CD4-positive, alpha-beta T cell treated with Interleukin-17A for 1 hour (primary cell): ENCODE results near the gene MOK.

Experiments
- DNase-seq: peaks from one replicate; pipeline ENCODE4 v3.0.0-alpha.2; 2020

The MOK gene

GRCh38 chr14:102283631-102284129 is 21.3 kb downstream of the MOK start:
- DNase-seq: no peak

GRCh38 chr14:102282751-102283465 is 22.1 kb downstream of the MOK start:
- no peak for DNase-seq

- no peak for DNase-seq
Observed at GRCh38 chr14:102280376-102280962, 24.5 kb downstream of the MOK start.

GRCh38 chr14:102279688-102280348 is 25.1 kb downstream of the MOK start:
- DNase-seq: no peak

GRCh38 chr14:102279282-102279681 is 25.7 kb downstream of the MOK start:
- DNase-seq: no peak

DNA sequence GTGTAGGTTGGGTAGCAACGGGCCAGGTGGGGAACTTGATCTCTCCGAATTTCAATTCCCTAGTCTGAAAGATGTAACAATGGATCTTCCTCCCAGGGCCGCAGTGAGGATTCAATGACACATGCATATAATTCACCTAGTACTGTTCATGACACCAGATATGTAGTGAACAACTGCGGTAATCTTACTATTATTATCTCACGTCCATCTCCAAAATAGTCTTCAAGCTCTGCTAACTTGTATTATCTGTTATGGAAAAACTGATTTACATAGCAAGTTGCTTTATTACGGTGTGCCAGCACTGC is 26.4 kb downstream of the MOK start:
- DNase-seq: no peak

DNA sequence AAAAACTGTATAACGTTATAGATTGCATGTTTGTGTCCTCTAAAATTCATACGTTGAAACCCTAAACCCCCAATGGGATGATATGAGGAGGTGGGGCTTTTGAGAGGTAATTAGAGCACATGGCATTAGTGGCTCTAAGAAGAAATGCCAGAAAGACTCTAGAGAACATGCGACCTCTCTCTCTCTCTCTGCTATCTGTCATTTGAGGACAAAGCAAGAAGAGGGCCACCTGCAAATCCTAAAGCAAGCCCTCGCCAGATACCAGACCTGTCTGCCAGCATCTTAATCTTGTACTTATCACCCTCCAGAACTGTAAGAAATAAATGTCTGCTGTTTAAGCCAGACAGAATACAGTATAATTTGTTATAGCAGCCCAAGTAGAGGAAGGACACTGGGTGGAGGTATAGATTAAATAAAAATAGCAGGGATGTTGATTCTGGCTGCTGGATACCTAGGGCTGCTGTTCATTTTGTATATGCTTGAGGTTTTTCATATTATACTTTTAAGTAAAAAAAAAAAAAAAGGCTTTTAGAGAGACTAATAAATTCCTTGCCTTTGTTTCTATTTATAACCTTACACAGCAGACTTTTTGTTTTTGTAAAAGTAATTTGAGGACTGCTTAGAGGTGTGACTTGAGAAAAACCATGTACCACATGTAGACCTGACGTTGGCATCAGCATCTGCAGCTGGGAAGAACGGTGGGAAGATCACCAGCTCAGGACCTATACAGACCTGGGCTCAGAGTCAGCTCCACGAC is 26.9 kb downstream of the MOK start:
- DNase-seq: no peak

DNA sequence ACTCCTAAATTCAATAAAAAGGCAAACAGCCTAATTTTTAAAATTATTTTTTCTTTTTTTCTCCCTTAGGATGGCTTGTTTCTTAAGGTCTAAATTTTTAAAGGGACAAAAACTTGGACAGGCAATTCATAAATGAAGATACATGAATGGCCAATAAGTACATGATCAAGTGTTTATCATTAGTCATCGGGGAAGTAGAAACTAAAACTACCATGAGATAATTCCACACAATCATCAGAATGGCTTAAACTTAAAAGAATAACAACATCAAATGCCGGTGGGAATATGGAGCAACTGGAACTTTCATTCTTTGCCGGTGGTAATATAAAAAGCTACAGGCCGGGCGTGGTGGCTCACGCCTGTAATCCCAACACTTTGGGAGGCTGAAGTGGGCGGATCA is 29.1 kb downstream of the MOK start:
- DNase-seq: no peak

DNA sequence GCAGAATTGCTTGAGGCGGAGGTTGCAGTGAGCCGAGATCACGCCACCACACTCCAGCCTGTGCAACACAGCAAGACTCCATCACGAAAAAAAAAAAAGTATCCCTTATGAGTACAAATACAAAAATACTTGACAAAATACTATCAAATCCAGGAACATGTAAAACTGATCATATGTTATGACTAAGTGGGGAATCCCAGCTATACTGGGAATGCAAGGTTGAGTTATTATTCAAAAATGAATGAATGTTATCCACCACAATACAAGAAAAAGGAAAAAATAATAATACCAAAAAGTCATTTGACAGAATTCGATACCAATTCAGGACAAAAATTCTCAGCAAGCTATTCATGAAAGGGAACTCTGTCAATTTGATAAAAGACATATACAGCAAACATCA is 32.6 kb downstream of the MOK start:
- no peak for DNase-seq

GRCh38 chr14:102264775-102265174 is 40.2 kb downstream of the MOK start:
- DNase-seq: no peak

- no peak for DNase-seq
Observed at GRCh38 chr14:102264355-102264754, 40.6 kb downstream of the MOK start.

DNA sequence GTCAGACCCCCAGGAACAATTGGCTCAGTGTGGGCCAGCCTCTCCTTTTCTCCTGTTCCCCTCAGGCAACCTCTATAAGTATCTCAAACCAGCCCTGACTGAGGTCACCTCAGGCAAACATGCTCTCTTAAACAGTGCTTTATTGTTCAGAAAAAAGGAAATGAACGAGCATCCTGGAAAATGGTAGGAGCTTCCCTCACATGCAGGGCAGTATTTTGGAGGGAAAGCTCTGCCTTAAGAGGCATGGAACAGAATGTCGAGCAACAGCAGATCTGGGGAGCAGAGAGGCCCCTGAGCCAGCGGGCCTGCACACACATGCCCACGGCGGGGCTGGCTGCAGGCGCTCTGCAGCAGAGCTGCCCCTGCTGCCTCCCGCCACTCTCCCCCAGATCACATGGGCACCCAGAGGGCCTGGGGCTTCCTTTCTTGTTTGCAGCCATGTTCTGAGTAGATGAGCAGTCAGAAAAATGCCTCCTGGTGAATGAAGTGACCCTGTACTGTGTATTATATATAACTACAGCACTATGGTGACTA is 42.0 kb downstream of the MOK start:
- no peak for DNase-seq

DNA sequence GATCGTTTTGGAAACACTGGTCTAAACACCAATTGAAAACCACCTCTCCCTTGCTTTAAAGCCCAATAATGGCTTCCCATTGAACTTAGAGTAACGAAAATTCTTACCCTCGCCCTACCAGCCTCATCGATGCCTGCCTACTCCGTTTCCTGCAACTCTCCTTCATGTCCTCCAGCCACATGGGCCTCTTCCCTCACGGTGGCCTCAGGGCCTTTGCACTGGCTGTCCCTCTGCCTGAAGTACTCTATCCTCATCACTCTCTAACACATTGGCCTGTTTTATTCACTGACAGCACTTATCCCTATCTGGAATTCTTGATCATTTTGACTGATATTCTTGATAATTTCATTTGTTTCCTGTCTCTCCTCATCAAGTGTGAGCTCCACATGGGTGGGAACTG is 46.8 kb downstream of the MOK start:
- no peak for DNase-seq

GRCh38 chr14:102256716-102257115 is 48.2 kb downstream of the MOK start:
- DNase-seq: no peak

- DNase-seq: no peak
Observed at GRCh38 chr14:102255401-102256190, 49.4 kb downstream of the MOK start.

DNA sequence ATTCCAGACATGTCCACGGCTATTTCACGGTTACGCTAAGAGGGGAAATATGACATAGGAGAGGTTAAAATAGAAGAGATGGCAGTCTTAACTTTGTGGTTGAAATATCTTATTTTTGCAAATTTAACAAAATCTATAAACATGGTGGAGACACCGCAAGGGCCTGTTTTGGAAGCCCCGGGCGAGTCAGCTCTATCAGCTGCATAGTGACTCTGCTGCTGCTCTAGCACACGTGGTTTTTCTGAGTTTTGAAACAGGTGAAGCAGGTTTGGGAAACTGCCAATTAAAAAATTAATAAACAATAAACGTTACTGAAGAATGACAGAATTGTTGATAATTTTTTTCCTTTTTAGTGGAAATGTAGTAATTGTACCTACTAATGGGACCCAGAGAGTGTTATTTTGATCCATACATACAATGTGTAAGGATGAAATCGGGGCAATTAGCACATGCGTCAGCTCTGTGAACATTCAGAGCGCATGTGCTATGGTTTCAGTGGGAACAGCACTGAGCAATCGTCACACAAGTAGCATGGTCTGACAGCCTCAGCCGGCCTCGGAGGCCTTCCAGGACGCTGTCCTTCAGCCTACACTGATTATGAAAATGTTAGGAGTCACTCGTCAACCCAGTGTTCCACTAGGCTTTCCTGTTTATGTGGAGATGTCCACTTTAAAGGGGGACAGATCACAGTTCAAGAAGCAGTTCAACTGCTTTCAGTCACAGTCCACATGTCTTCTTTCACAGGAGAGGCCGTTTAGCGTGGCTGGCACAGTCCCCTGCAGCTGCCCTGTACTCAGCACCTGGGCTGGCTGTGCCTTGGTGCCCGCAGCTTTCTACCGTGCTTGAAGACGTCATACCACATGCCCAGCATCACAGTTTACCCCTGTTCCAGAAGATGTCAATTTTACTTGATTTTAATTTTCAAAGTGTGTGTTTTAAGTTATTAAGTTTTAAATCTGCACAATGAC is 51.8 kb downstream of the MOK start:
- no peak for DNase-seq

- DNase-seq: no peak
Observed at GRCh38 chr14:102251161-102251560, 53.8 kb downstream of the MOK start.

GRCh38 chr14:102250636-102251035 is 54.3 kb downstream of the MOK start:
- DNase-seq: no peak

- no peak for DNase-seq
Observed at GRCh38 chr14:102249981-102250380, 55.0 kb downstream of the MOK start.

GRCh38 chr14:102249041-102249440 is 55.9 kb downstream of the MOK start:
- no peak for DNase-seq

DNA sequence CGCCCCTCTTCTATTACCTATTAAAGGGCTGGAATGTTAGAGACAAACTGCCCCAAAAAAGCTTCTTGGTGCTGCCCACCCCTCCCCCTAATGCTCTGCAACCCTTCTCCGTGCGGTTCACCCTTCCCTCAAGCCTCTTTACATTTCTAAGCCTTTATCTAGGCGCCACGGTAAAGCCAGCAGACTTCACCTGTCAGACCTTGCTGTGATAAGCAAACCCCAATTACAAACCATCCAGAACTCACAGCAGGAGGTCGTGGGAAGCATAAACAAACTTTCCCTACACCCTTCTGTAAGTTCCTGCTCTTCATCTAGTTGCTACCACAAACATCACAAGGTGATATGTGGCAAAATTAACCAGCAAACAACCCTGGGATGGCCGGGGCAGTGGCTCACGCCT is 56.8 kb downstream of the MOK start:
- DNase-seq: no peak
